Measurements from ENCODE around the gene GPER1. TPM values are rescaled to one million over a fixed set of nuclear protein-coding genes. Genes with fewer than 3 reads are reported as not detected.

GPER1 gene
- total RNA-seq, 1 donor from 2014 or later, result 26.0 TPM

DNA sequence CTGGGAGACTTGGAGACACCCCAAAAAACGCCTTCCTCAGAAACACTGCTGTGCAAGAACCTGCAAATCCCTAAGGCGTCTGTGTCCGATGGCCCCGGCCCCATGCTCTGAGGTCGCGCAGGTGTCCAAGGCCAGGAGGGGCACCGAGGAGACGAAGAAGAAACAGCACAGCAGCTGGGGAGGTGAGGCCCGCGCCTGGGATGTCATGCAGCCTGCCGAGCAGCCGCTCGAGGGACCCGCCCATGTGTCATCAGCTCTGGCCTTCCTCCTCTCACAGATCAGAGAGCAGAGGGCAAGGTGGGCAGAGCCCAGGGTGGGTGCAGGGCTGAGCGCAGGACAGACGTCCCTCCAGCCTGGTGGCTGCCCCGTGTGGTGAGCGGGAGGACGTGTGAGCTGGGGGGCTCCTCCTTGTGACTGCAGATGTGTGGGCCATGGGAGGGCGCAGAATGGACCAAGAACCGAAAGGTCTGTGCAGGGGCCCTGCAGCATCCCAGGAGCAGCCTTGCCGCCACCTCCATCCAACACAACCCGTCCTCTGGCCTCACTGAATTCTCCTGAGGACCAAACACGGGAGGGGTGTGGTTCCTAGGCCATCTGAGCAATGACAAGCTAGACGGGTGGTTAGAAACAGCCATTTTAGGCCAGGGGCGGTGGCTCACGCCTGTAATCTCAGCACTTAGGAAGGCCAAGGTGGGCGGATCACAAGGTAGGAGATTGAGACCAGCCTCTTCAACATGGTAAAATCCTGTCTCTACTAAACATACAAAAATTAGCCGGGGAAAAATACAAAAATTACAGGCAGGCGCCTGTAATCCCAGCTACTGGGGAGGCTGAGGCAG is 13.1 kb upstream of the GPER1 start:
- H3K4me3 ChIP-seq, result no peak overlapping the region
- ATAC-seq, result no peak
- TF ChIP-seq CTCF (IDR thresholded peaks at IDR 0.05), result no peak
- peaks cover 25% of the 10 kb centered on the region for H3K4me1 ChIP-seq
- H3K27me3 ChIP-seq (ENCODE audit: low read depth), result no peaks in the 10 kb centered on the region
- H3K9me3 ChIP-seq, result no peaks in the 10 kb centered on the region
- H3K36me3 ChIP-seq, result no peaks in the 10 kb centered on the region
- intact Hi-C loops (cut with DNase I), result no loop called here
- no peak for DNase-seq
- H3K27ac ChIP-seq, result no peak overlapping the region

DNA sequence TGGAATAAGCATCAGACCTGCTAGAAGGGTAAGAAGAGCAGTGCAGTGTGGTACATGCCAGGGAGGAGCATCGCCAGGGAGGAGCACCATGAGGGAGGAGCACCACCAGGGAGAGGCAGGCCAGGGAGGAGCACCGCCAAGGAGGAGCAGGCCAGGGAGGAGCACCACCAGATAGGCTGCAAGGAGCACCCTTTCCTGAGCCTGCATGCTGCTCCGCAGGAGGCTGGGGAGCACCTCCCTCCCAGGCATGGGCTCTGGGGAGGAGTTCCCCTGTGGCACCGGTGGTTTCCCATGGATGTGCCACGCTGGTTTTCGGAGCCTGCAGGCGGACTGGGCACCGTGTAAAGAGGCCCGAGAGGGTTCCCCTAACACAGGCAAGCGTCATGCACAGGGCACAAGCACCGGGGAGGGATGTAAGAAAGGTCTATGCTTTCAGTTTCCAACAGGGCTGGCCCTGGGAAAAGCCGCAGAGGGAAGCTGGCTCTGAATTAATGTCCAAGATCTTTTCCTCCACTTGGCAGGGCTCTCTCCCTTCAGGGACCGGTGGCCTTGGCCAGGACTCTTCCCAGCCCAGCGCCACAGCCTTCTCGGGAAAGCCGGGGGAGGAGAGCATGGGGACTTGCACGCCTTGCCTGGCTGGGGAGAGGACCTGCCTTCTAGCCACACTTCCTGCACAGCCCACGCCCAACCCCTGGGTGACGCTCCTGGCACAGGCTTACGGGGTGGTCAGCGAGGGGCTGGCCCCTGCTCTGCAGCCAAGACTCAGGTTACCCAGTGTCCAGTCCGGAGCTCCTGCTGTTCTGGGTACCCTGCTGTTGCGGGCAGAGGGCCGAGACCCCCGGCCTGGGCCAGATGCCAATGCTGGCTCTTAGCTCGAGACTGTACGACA is 11.5 kb upstream of the GPER1 start:
- no peak for DNase-seq
- Histone ChIP-seq H3K36me3 (no peaks in the 10 kb centered on the region), H3K27me3 (ENCODE audit: low read depth) (no peaks in the 10 kb centered on the region), H3K27ac (peak overlapping the region; percentile 77), H3K4me1 (peaks cover 30% of the 10 kb centered on the region), H3K4me3 (no peak overlapping the region), H3K9me3 (no peaks in the 10 kb centered on the region)
- no peak for TF ChIP-seq CTCF (IDR thresholded peaks at IDR 0.05)
- peak; percentile 4 to 19 for ATAC-seq
- intact Hi-C loops (cut with DNase I), result no loop called here

- intact Hi-C loops (cut with DNase I), result no loop called here
- peak overlapping the region; percentile 77 for H3K27ac ChIP-seq
- TF ChIP-seq CTCF (IDR thresholded peaks at IDR 0.05), result no peak
- H3K4me3 ChIP-seq, result no peak overlapping the region
- no peaks in the 10 kb centered on the region for H3K27me3 ChIP-seq (ENCODE audit: low read depth)
- no peak for ATAC-seq
- no peaks in the 10 kb centered on the region for H3K9me3 ChIP-seq
- H3K4me1 ChIP-seq, result peaks cover 43% of the 10 kb centered on the region
- H3K36me3 ChIP-seq, result no peaks in the 10 kb centered on the region
- DNase-seq, result no peak
Observed at GRCh38 chr7:1078519-1078918, 9.4 kb upstream of the GPER1 start.

- no peak for DNase-seq
- peaks cover 47% of the 10 kb centered on the region for H3K4me1 ChIP-seq
- H3K36me3 ChIP-seq, result no peaks in the 10 kb centered on the region
Observed at GRCh38 chr7:1078985-1079384, 8.9 kb upstream of the GPER1 start.

More at GRCh38 chr7:1078985-1079384, 8.9 kb upstream of the GPER1 start:
- H3K9me3 ChIP-seq, result no peaks in the 10 kb centered on the region
- peak overlapping the region; percentile 24 for H3K27ac ChIP-seq
- no peaks in the 10 kb centered on the region for H3K27me3 ChIP-seq (ENCODE audit: low read depth)
- intact Hi-C loops (cut with DNase I), result no loop called here
- ATAC-seq, result no peak
- H3K4me3 ChIP-seq, result no peak overlapping the region
- no peak for TF ChIP-seq CTCF (IDR thresholded peaks at IDR 0.05)
